Hypothalamus (tissue), 51 donors: ENCODE data around the gene ESPNL.
"Not testable (repeated sequence)": the region's sequence is repeated elsewhere in the genome, so short reads cannot be mapped to it uniquely, and the experiment has no call there.

Experiments used
- DNase-seq, 51 donors: peaks; one replicate each; lab custom pipeline; 2025; lab: John Stamatoyannopoulos, UW

Gene ESPNL

DNA sequence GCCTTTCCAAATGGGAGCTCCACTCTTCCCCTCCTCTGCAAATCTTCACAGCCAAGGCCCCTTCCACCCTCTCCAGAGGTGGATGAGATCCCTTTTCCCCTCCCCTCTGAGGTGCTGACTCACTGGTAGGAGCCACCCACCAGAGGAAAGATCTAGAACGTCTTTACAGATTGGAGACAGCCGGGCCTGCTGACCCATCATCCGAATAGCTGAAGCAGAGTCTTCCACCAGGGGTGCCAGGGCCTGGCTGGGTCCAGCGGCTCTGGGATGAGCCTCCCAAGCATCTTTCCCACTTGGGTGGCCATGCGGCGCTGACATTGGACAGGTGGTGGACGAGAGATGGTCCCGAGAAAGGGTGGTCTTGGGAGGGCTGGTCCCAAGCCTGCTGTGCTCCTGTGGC, 67.6 kb downstream of the ESPNL start:
- DNase-seq, result peak in 2 of 51 donors; percentile 8 to 31

DNA sequence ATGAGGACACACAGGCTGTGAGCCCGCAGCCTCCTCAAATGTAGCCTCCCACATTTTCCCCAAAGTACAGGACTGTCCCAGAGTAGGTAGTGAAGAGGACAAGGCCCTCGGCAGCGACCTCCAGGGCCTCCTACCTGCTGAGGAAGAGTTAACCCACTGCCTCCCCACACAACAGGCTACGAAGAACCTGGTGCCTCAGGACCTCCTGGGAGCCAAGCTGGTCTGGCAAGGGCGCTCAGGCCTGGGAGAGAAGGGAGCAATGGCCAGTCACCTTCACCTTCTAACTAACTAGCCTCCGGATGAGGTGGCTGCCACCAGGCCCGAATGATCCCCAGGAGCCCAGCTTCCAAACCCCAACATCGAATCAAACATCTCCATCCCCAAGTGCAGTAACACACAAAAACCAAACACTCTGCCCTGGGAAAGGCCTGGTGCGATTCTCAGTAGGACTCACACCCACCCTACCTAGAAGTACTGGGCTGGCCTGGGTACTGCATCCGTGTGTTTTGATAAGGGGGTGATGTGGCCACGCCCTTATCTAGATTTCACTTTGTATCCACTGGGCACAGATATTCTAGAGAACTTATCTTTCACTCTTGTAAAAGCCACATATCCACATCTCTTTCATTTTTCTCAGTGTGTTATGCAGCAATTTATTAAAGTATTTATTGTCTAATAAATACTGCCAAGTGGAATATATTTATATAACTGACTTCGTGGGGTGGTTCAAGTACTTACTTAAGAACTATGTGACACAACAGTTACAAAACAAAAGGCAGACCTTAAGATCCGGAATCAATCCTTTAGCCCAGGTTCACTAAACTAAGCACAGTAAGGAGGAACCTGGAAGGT, 68.3 kb downstream of the ESPNL start:
- DNase-seq, result no peak

DNA sequence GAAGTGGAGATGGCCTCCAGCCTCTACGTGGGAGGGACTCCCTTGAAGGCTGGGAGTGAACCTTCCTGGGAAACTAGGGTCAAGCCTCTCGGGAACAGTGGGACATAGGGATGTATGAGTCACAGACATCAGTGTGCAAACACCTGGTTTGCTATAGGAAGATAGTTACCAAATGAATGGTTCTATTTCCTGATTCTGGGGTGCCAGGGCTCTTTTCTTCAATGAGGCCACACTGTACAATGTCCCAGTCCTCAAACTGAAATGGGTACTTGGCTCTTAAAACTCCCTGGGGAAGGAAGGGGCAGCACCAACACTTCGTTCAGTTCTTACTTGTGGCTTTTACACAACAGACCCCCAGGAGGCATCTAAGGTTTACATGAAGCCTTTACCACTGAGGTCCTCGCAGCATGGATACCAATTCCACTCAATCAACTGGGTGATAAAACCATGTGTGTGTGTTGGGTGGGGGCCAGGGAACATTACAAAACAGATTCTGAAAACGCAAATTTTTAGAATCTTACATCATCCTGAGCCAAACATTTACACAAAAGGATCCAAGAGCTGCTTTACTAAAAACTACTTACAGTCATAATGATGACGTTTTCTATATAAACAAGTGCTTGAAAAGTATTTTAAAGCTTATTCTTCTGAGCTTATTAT, 69.0 kb downstream of the ESPNL start:
- DNase-seq, result no peak

DNA sequence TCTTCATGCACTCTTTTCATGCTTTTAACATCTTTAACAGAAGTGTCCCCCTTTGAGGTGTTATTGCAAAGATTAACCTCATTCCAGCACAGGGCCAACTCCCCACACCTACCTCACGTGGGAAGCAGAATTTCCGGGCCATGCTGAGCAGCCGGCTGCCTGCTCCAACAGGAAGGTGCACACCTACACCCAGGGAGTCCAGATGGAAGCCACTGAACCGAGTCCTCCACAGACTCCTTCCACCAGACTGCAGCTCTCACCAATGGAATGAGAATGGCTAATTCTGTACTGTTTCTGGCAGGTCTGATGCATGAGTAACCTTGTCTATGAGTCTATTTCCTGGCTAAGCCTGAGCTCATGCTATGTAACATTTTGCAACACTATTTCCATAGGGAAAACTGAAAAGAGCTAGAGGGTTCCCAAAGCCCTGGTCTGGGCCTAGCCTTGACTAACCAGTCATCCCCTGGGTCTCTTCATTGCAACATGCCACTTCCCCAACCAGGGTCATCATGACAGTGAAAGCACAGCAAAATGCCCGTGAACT, 69.6 kb downstream of the ESPNL start:
- DNase-seq, result peak in 2 of 51 donors; percentile 11 to 47

DNA sequence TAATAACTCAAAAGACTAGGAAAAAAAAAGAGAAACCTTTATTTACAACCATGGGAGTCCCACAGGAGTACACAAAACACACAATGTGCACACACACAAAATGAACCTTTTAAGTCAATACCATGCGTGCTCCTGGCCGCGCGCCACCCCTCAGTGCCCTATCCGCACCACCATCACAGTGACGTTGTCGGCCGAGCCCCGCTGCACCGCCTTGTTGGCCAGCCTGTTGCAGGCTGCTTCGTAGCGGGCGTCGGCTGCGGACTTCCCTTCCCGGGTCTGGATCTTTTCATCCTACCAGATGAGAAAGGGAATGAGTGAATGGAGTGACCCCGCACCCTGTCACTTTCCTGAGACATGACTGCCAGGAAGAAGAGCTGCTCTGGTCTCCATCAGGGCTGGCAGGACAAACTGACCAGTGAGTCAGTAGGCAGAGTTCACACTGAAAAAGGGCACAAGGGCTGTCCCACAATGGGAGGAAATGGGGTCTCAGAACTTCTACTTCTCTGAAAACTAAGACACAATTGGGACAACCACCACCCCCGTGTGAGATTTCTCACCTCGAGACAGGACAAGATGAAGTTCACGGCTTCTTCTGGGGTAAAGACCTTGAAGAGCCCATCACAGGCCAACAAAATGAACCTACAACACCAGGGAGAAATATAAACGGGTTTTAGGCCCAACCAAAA, 70.4 kb downstream of the ESPNL start:
- DNase-seq, result no peak

DNA sequence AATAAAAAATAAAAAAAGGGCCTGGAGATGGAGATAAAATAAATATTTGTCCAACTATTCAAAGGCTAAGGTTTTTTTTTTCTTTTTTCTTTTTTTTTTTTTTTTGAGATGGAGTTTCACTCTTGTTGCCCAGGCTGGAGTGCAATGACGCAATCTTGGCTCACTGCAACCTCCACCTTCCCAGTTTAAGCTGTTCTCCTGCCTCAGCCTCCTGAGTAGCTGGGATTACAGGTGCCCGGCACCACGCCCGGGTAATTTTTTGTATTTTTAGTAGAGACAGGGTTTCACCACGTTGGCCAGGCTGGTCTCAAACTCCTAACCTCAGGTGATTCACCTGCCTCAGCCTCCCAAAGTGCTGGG, 70.9 kb downstream of the ESPNL start:
- not testable (repeated sequence) for DNase-seq

DNA sequence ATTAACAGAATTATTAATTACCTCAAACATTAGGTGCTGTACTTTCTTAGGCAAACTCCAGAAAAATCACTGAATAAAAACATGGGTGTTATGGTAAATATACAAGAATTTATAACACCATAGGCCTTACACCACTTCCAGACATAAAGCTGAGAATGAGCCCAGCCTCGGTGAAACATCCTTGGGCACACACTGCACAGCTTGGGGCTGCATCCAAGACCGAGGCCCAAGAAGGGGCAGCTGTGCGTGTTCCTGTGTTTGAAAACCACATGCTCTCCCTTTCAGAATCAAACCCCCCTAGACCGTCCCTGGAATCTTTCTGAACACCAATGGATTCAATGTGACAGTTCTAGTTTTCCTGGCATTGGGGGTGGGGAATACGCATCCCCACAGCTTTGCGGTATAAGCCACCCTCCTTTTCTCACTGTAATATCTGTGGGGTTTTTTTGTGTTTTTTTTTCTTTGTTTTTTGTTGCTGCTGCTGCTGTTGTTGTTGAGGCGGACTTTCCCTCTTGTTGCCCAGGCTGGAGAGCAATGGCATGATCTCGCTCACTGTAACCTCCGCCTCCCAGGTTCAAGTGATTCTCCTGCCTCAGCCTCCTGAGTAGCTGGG, 71.5 kb downstream of the ESPNL start:
- DNase-seq, result no peak

DNA sequence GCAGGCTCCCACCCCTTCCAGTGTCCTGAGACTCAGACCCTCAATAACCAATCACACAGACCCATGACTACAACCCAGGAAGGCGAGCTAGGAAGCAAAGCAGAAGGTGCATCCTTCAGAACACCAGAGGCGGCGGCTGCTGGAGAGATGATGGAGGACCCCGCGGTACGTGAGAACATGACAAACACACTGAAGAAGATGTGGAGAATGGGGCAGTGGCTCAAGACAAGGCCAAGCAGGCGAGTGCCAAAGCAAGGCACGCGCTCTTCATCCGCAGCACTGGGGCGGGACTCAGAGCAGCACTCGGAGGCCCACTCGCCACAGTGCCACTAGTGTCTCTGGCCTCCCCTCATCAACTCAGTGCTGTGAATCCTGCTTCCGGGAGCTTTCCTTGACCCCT, 72.3 kb downstream of the ESPNL start:
- no peak for DNase-seq

DNA sequence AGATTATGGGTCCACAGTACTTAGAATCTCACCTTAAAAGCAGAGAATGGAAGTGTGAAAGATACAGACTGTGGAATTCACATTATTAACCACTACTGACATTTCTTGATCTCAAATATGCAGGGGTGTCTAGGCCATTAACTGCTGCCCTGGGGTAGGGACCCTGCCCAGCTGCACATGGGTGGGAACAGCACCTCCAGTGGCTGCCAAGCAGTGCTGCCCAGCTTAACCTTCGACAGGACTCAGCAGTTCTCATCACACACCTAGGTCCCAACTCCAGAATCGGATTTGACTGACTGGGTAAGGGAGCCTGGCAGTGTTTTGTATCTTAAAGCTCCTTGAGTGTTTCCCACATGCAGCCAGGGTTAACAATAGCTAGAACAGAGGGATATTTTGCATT, 73.6 kb downstream of the ESPNL start:
- DNase-seq, result no peak

DNA sequence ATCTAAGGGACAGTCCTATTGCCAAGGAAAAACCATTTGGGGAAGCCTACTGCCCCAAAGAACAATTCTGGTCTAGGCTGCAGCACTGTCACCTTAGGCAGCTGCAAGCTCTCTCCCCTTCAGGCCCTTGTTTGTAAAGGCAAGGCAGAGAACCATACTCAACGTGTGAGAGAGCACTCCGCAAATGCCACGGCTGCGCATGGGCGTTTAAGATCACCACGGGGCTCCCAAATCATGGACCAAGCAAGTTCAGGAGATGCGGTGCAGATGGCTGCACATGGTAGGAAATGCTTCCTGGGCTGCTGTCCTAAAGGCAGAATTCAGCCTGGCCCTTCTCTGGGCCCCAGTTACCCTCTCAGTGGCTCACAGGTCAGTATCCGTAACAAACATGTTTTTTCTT, 74.2 kb downstream of the ESPNL start:
- DNase-seq, result no peak

DNA sequence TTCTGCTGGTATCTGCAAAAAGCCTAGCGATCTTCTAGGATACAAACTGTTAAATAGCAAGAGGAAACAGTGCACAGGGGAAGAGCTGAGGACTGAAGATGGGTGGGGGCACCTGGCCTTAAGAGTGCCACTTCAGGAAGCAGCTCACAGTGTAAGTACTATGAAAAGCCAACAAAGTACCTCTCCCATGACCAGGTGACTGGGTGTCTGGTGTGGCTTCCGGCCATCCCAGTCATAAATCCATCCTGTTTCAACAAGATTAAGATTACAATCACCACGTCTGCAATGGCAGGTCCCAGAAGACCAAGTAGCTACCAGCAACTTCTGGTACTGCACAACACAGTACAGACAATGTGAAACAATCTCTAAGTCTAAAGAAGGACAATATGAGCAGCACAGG, 74.6 kb downstream of the ESPNL start:
- DNase-seq, result no peak

DNA sequence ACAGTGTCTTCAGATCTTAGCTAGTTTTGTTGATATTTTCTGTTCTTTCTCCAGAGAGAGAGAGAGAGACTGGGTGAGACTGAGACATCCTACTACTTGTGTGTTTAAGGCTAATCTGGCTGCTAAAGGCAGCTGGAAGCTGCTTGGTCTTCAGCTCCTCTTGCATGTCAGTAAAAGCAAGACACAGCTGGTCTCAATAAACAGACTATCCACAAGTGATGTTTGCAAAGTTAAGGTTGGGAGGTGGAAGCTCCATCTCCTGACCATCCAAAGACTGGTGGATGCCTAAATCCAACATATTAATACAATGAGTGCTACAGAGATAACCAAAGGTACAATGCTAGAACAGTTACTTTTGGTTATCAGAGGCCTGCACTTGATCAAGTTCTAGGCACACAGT, 76.5 kb downstream of the ESPNL start:
- no peak for DNase-seq

DNA sequence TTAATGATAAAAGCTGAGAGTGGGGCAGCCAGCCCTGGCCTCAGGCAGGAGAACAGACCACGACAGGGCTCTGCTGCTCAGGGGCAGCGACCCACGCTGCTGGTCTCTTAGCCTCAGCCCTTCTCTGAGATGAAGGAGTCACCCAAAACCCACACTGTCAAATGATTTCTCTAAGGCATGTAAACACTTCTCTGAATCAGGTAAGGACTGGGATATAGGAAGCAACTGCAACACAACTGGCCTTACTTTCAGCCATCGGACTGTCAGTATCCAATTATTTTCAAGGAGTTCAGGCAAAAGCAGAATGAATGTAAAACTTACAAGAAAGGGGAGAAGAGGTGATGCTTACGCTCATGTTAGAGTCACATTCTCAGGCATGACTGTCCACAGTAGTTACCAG, 80.4 kb downstream of the ESPNL start:
- DNase-seq, result no peak

DNA sequence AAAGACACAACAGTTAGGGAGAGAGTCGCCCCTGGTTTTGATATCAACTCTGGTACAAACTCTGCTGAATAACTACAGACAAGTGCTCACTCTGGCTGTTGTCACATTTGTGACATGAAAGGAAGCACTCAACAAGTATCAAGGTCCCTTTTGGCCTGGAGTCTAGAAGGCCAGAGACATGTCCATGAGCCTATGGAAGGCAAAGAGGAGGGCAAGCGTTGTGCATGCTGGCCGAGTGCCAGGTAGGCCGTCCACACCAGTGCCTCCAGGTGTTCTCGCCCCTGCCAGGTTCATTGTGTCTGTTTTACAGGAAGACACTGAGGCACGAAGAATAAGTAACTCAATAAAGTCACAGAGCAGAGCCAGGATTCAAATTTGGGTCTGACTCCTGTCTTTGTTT, 82.2 kb downstream of the ESPNL start:
- DNase-seq, result no peak
